ENCODE measurements around the gene CCER1. TPM values are rescaled to one million over a fixed set of nuclear protein-coding genes. Genes with fewer than 3 reads are reported as not detected.

The CCER1 gene
- total RNA-seq, 4 donors from 2014 or later = not detected

GRCh38 chr12:90951432-90952105, 3.4 kb downstream of the CCER1 start:
- no peaks in the 10 kb centered on the region for H3K36me3 ChIP-seq
- DNase-seq = no peak
- TF ChIP-seq POLR2A (IDR thresholded peaks at IDR 0.05) (no peak), CTCF (IDR thresholded peaks at IDR 0.05) (no peak)
- H3K4me3 ChIP-seq = no peak overlapping the region
- no peaks in the 10 kb centered on the region for H3K9me3 ChIP-seq
- H3K4me1 ChIP-seq = no peaks in the 10 kb centered on the region
- H3K27me3 ChIP-seq = no peaks in the 10 kb centered on the region
- no peak overlapping the region for H3K27ac ChIP-seq

GRCh38 chr12:90947869-90948268, 7.1 kb downstream of the CCER1 start:
- TF ChIP-seq CTCF (IDR thresholded peaks at IDR 0.05) = no peak
- H3K27me3 ChIP-seq = no peaks in the 10 kb centered on the region
- DNase-seq = no peak
- no peak overlapping the region for H3K27ac ChIP-seq
- H3K4me1 ChIP-seq = no peaks in the 10 kb centered on the region
- H3K36me3 ChIP-seq = no peaks in the 10 kb centered on the region
- H3K4me3 ChIP-seq = no peak overlapping the region
- H3K9me3 ChIP-seq = no peaks in the 10 kb centered on the region

GRCh38 chr12:90945070-90945649, 9.8 kb downstream of the CCER1 start:
- no peak for DNase-seq
- H3K4me1 ChIP-seq = no peaks in the 10 kb centered on the region
- H3K27ac ChIP-seq = no peak overlapping the region
- no peaks in the 10 kb centered on the region for H3K27me3 ChIP-seq
- H3K36me3 ChIP-seq = no peaks in the 10 kb centered on the region
- H3K4me3 ChIP-seq = no peak overlapping the region
- no peaks in the 10 kb centered on the region for H3K9me3 ChIP-seq
- TF ChIP-seq POLR2A (IDR thresholded peaks at IDR 0.05) (no peak), CTCF (IDR thresholded peaks at IDR 0.05) (peak in 5 of 6 experiments; percentile 44 to 64 (median 56))

GRCh38 chr12:90943255-90943654, 11.7 kb downstream of the CCER1 start:
- no peaks in the 10 kb centered on the region for H3K27me3 ChIP-seq
- no peaks in the 10 kb centered on the region for H3K9me3 ChIP-seq
- no peaks in the 10 kb centered on the region for H3K4me1 ChIP-seq
- H3K4me3 ChIP-seq = no peak overlapping the region
- TF ChIP-seq POLR2A (IDR thresholded peaks at IDR 0.05) = no peak
- no peak for TF ChIP-seq CTCF (IDR thresholded peaks at IDR 0.05)
- H3K27ac ChIP-seq = no peak overlapping the region
- H3K36me3 ChIP-seq = no peaks in the 10 kb centered on the region
- no peak for DNase-seq

GRCh38 chr12:90940872-90941499, 14.0 kb downstream of the CCER1 start:
- TF ChIP-seq CTCF (IDR thresholded peaks at IDR 0.05) (peak in 4 of 6 experiments; percentile 52 to 66 (median 64)), POLR2A (IDR thresholded peaks at IDR 0.05) (no peak)
- Histone ChIP-seq H3K4me3 (no peak overlapping the region), H3K27me3 (no peaks in the 10 kb centered on the region), H3K9me3 (no peaks in the 10 kb centered on the region), H3K4me1 (no peaks in the 10 kb centered on the region), H3K36me3 (no peaks in the 10 kb centered on the region), H3K27ac (no peak overlapping the region)
- DNase-seq = no peak

Measured in Peyer's patch (tissue), 4 donors.